Esophagus muscularis mucosa (tissue), 4 donors: ENCODE results near the gene CBS. TPM values are rescaled to one million over a fixed set of nuclear protein-coding genes. Genes with fewer than 3 reads are reported as not detected.

Experiments
- DNase-seq: peaks from one replicate; pipeline ENCODE4 v3.0.0-alpha.2; 2017; ENCODE audit errors: extremely low spot score
- H3K27ac ChIP-seq, 4 donors: fragments of 200-600 bp; sonication (generic); replicated peaks in 1 of 4; 1 replicate in 3 of 4; 2 replicates in 1 of 4; pipeline ENCODE4 v1.5.1; 2016 to 2019; ENCODE audit warnings: mild to moderate bottlenecking in 1 of 4
- H3K27me3 ChIP-seq, 4 donors: fragments of 200-600 bp; sonication (generic); one replicate each; pipeline versions ENCODE4 v1.5.1 to v1.6.0; 2016 to 2019
- H3K36me3 ChIP-seq, 4 donors: fragments of 200-600 bp; sonication (generic); one replicate each; pipeline ENCODE4 v1.5.1; 2016 to 2019
- H3K4me1 ChIP-seq, 4 donors: fragments of 200-600 bp; sonication (generic); one replicate each; pipeline ENCODE4 v1.5.1; 2016 to 2019
- H3K4me3 ChIP-seq, 4 donors: fragments of 200-600 bp; sonication (generic); 1 replicate in 2 of 4; 2 replicates in 2 of 4; pipeline ENCODE4 v1.5.1; 2016 to 2019; ENCODE audit warnings: mild to moderate bottlenecking in 4 of 4, moderate library complexity in 1 of 4
- H3K9me3 ChIP-seq, 4 donors: fragments of 200-600 bp; sonication (generic); 1 replicate in 3 of 4; 2 replicates in 1 of 4; pipeline ENCODE4 v1.5.1; 2016 to 2019
- EP300 ChIP-seq: sonication (generic); formaldehyde crosslinking; IDR thresholded peaks from one replicate; pipeline ENCODE4 v1.6.1; 2017; ENCODE audit warnings: antibody characterized with exemption
- POLR2A ChIP-seq: fragments of 450-650 bp; IDR thresholded peaks from one replicate; pipeline ENCODE4 v1.6.1; 2017; ENCODE audit warnings: antibody characterized with exemption, moderate library complexity, mild to moderate bottlenecking, low read depth
- POLR2AphosphoS5 ChIP-seq, 2 donors: sonication (generic); formaldehyde crosslinking; IDR thresholded peaks; one replicate each; pipeline ENCODE4 v1.6.1; 2017; ENCODE audit warnings: antibody characterized with exemption in 2 of 2
- WGBS: methylation state at CpG from one replicate; pipeline ENCODE4 v1.1.5; 2018; 5-methylcytosine and 5-hydroxymethylcytosine counted together
- intact Hi-C: fragments of 100-400 bp; cut with DNase I; formaldehyde crosslinking; loops from one replicate; pipeline ENCODE4 v1.15.1; 2023
- total RNA-seq, 4 donors: library from RNA; depleted of rRNA; stranded (reverse); fragments of >200 nt; gene quantifications; one replicate each; pipeline versions ENCODE4 v1.1.0 to v1.2.1, GENCODE V29; 2016
- TF ChIP-seq, protein P1 (sequence below), 3 experiments: fragments of 200-600 bp in 2 of 3; fragments of 450-650 bp in 1 of 3; sonication (generic) in 2 of 3; IDR thresholded peaks; one replicate each; pipeline ENCODE4 v1.5.1; 2017 to 2019; ENCODE audit warnings: antibody characterized with exemption in 3 of 3, mild to moderate bottlenecking in 2 of 3, moderate library complexity in 1 of 3

CBS gene
- total RNA-seq, 4 donors from 2014 or later = 9.1 to 22.5 (median 11.3) TPM

DNA sequence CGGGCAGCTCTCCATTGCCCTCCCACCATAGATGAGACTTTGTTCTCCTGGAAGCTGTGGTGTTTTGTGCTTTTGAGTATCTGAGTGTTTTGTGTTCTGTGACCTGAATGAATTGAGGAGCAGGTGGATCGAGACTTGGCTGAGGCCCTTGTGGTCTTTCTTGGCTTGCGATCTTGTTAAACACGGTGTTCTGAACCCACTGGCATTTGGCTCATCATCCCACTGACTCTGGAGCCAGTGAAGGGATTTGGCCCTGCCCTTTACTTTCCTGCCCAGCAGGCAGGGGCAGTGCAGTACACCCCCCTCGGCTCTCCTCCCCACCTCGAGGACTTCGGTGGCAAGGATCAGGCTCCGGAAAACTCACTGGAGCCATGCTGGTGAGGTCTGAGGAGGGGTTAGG lies 70.7 kb downstream of the CBS start:
- peaks cover 10 to 52% (median 29%) of the 10 kb centered on the region in 4 donors for H3K36me3 ChIP-seq
- H3K9me3 ChIP-seq = no peaks in the 10 kb centered on the region
- H3K4me1 ChIP-seq = peaks cover 0 to 15% (median 14%) of the 10 kb centered on the region in 4 donors
- H3K27ac ChIP-seq = no peak overlapping the region
- no peaks in the 10 kb centered on the region for H3K27me3 ChIP-seq
- intact Hi-C loops = no loop called here
- no peak overlapping the region for H3K4me3 ChIP-seq
- TF ChIP-seq POLR2AphosphoS5 (IDR thresholded peaks at IDR 0.05) (no peak), POLR2A (no peak), EP300 (no peak)
- TF ChIP-seq, protein P1, sequence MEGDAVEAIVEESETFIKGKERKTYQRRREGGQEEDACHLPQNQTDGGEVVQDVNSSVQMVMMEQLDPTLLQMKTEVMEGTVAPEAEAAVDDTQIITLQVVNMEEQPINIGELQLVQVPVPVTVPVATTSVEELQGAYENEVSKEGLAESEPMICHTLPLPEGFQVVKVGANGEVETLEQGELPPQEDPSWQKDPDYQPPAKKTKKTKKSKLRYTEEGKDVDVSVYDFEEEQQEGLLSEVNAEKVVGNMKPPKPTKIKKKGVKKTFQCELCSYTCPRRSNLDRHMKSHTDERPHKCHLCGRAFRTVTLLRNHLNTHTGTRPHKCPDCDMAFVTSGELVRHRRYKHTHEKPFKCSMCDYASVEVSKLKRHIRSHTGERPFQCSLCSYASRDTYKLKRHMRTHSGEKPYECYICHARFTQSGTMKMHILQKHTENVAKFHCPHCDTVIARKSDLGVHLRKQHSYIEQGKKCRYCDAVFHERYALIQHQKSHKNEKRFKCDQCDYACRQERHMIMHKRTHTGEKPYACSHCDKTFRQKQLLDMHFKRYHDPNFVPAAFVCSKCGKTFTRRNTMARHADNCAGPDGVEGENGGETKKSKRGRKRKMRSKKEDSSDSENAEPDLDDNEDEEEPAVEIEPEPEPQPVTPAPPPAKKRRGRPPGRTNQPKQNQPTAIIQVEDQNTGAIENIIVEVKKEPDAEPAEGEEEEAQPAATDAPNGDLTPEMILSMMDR (IDR thresholded peaks at IDR 0.05) = no peak
- 83% methylated on average over 6 of the region's 8 CpGs for WGBS
- no peak for DNase-seq

Other genes with a start within 250 kb of the CBS start
- gene WDR4, start 196.3 kb downstream of the CBS start, total RNA-seq = 10 to 100 TPM in 1 of 4 donors, 1 to 10 TPM in 3; 5.8 to 10.1 (median 7.0) TPM
- 100 to 1,000 TPM in 1 of 4 donors, 10 to 100 TPM in 3; 56.7 to 102 (median 74.1) TPM for gene NDUFV3, start 182.5 kb downstream of the CBS start, total RNA-seq
- gene ERVH48-1, start 150.2 kb downstream of the CBS start, total RNA-seq = not detected
- gene PKNOX1, start 101.3 kb downstream of the CBS start, total RNA-seq = 10 to 100 TPM; 10.3 to 18.7 (median 14.3) TPM
- gene U2AF1, start 31.7 kb upstream of the CBS start, total RNA-seq = 10 to 100 TPM; 39.0 to 50.1 (median 45.1) TPM
- gene CRYAA, start 93.2 kb upstream of the CBS start, total RNA-seq = not detected